Measurements from ENCODE around the gene PADI3. TPM values are rescaled to one million over a fixed set of nuclear protein-coding genes. Genes with fewer than 3 reads are reported as not detected.

PADI3 gene
- total and polyA plus RNA-seq, 2 donors (not counting 3 experiments of a cell fraction or from before 2014, with no cell fraction given), result not detected

DNA sequence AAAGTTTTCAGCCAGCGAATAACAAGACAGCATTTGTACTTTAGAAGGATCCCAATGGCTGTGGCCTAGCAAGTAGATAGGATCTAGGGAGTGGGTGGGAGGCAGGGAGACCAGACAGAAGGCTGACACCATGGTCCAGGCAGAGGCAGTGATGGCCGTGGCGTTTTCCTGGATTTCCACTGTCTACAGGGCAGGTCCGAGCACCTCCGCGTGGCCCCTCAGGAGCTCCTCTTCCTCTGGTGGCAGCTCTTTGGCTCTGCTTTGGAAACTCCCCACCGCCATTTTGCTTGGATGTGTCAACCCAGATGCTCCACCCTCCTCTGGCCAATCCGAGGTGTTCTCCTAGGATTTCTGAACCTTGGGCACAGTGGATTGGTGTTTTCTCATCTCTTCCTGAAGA lies 84.2 kb downstream of the PADI3 start:
- TF ChIP-seq, protein P1, sequence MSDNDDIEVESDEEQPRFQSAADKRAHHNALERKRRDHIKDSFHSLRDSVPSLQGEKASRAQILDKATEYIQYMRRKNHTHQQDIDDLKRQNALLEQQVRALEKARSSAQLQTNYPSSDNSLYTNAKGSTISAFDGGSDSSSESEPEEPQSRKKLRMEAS (IDR thresholded peaks at IDR 0.05; ENCODE audit: insufficient read depth, insufficient read length), result no peak
- TF ChIP-seq, protein P2, sequence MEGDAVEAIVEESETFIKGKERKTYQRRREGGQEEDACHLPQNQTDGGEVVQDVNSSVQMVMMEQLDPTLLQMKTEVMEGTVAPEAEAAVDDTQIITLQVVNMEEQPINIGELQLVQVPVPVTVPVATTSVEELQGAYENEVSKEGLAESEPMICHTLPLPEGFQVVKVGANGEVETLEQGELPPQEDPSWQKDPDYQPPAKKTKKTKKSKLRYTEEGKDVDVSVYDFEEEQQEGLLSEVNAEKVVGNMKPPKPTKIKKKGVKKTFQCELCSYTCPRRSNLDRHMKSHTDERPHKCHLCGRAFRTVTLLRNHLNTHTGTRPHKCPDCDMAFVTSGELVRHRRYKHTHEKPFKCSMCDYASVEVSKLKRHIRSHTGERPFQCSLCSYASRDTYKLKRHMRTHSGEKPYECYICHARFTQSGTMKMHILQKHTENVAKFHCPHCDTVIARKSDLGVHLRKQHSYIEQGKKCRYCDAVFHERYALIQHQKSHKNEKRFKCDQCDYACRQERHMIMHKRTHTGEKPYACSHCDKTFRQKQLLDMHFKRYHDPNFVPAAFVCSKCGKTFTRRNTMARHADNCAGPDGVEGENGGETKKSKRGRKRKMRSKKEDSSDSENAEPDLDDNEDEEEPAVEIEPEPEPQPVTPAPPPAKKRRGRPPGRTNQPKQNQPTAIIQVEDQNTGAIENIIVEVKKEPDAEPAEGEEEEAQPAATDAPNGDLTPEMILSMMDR (IDR thresholded peaks at IDR 0.05; ENCODE audit: extremely low read depth in 1 of 2, insufficient read depth in 1 of 2, low read depth in 1 of 2, low read length in 2 of 2), result no peak
- TF ChIP-seq POLR2A (IDR thresholded peaks at IDR 0.05; ENCODE audit: low read depth, low read length) (no peak), GATA2 (IDR thresholded peaks at IDR 0.05; ENCODE audit: insufficient read depth, insufficient read length, low read depth, low read length) (no peak), POLR2AphosphoS5 (IDR thresholded peaks at IDR 0.05; ENCODE audit: insufficient read depth, low read depth, low read length) (no peak), FOS (IDR thresholded peaks at IDR 0.05; ENCODE audit: borderline replicate concordance, insufficient read depth, low read length) (no peak), EZH2 (IDR thresholded peaks at IDR 0.05; ENCODE audit: borderline replicate concordance, low read depth, low read length, severe bottlenecking) (no peak), MYC (IDR thresholded peaks at IDR 0.05; ENCODE audit: low read depth, low read length) (no peak), JUN (IDR thresholded peaks at IDR 0.05; ENCODE audit: borderline replicate concordance, insufficient read depth, insufficient read length, low read depth) (no peak)
- intact Hi-C loops (cut with micrococcal nuclease), result no loop called here
- ChIA-PET POLR2A (no interaction called here), CTCF (interaction anchor here (1.0 kb wide), 2 partner anchors 207 to 275 kb away, joined by 4 to 5 read pairs; no protein-coding TSS in a partner anchor)
- no peaks in the 10 kb centered on the region for H3K79me2 ChIP-seq (ENCODE audit: control insufficient read depth, insufficient read depth, low read length)
- H2AFZ ChIP-seq (ENCODE audit: low read depth, low read length), result no peak overlapping the region
- H3K4me3 ChIP-seq (replicated peaks in 1 of 3; ENCODE audit: insufficient read depth in 1 of 3, low read depth in 1 of 3, low read length in 3 of 3), result no peak overlapping the region
- no peaks in the 10 kb centered on the region for H3K4me1 ChIP-seq (ENCODE audit: control insufficient read depth, extremely low read depth, insufficient read depth, low read length)
- no peak for DNase-seq (ENCODE audit: low read depth, low spot score)
- no TSS peak for BruUV-seq (replicated peaks)
- H3K27ac ChIP-seq (ENCODE audit: insufficient read depth, low read depth, low read length), result no peak overlapping the region
- H4K20me1 ChIP-seq (replicated peaks; ENCODE audit: control insufficient read depth, extremely low read depth, insufficient read depth, low read length), result no peaks in the 10 kb centered on the region
- FAIRE-seq, result no peak
- dilution Hi-C loops (cut with MboI; ENCODE audit: extremely low pct_ligation_motif_present, low sequenced_read_pairs), result no loop called here
- H3K4me2 ChIP-seq (ENCODE audit: insufficient read depth, low read length), result no peak overlapping the region
- H3K27me3 ChIP-seq (ENCODE audit: control insufficient read depth in 2 of 2, insufficient read depth in 2 of 2, low read length in 2 of 2), result no peaks in the 10 kb centered on the region
- no peaks in the 10 kb centered on the region for H3K36me3 ChIP-seq (ENCODE audit: control insufficient read depth in 2 of 2, extremely low read depth in 1 of 2, insufficient read depth in 2 of 2, low read length in 2 of 2)
- H3K9me3 ChIP-seq (replicated peaks; ENCODE audit: control insufficient read depth, insufficient read depth, low read length), result no peaks in the 10 kb centered on the region
- no peak overlapping the region for H3K9ac ChIP-seq (replicated peaks; ENCODE audit: extremely low read depth, insufficient read depth, low read length)
- H3K9me1 ChIP-seq (replicated peaks; ENCODE audit: control insufficient read depth, extremely low read depth, insufficient read depth, low read length), result no peaks in the 10 kb centered on the region

Small RNAs within 50 kb of the gene (microRNA-seq; reads per million reads assigned to microRNA genes)
- gene MIR3972 (ENCODE audit: borderline number of aligned reads, borderline replicate concordance), result not detected

Small RNAs within 50 kb of the gene (small RNA-seq; reads per million reads assigned to genes)
- gene MIR3972 (ENCODE audit: insufficient read depth, insufficient read length, low read depth, low replicate concordance), result not detected

Other genes starting within 250 kb of the PADI3 start
- 44.9 and 52.3 TPM in 2 replicates for gene ATP13A2, start 237.2 kb upstream of the PADI3 start, total RNA-seq
- gene ATP13A2, start 237.2 kb upstream of the PADI3 start, polyA plus RNA-seq, result 60.6 and 76.2 TPM in 2 replicates
- 90.3 and 96.2 TPM in 2 replicates for gene SDHB, start 195.1 kb upstream of the PADI3 start, total RNA-seq
- 86.8 and 98.1 TPM in 2 replicates for gene SDHB, start 195.1 kb upstream of the PADI3 start, polyA plus RNA-seq
- gene PADI2, start 129.6 kb upstream of the PADI3 start, total RNA-seq, result not detected in 2 replicates
- gene PADI2, start 129.6 kb upstream of the PADI3 start, polyA plus RNA-seq, result not detected in 2 replicates
- gene PADI1, start 44.0 kb upstream of the PADI3 start, total RNA-seq, result not detected in 2 replicates
- 0.01 and 0.03 TPM in 2 replicates for gene PADI1, start 44.0 kb upstream of the PADI3 start, polyA plus RNA-seq
- not detected in 2 replicates for gene PADI4, start 59.1 kb downstream of the PADI3 start, total RNA-seq
- gene PADI4, start 59.1 kb downstream of the PADI3 start, polyA plus RNA-seq, result not detected in 2 replicates
- gene PADI6, start 123.1 kb downstream of the PADI3 start, total RNA-seq, result not detected in 2 replicates
- not detected in 2 replicates for gene PADI6, start 123.1 kb downstream of the PADI3 start, polyA plus RNA-seq
- 160 and 166 TPM in 2 replicates for gene RCC2, start 190.6 kb downstream of the PADI3 start, total RNA-seq
- 125 and 137 TPM in 2 replicates for gene RCC2, start 190.6 kb downstream of the PADI3 start, polyA plus RNA-seq

All from endothelial cell of umbilical vein (primary cell).